Osteoblast (primary cell): ENCODE data around the gene TTN. TPM values are rescaled to one million over a fixed set of nuclear protein-coding genes. Genes with fewer than 3 reads are reported as not detected.

Experiments used
- DNase-seq: peaks from one replicate; pipeline ENCODE4 v3.0.0; 2011; ENCODE audit warnings: low spot score, mixed read lengths; ENCODE audit not compliant: insufficient read length; ENCODE audit errors: missing footprints
- H2AFZ ChIP-seq: 2 replicates; pipeline ENCODE4 v1.6.0; 2011; ENCODE audit warnings: mild to moderate bottlenecking, low read length
- H3K27ac ChIP-seq: 2 replicates; pipeline ENCODE4 v1.5.1; 2011; ENCODE audit warnings: mild to moderate bottlenecking, low read depth, low read length, moderate library complexity
- H3K27me3 ChIP-seq: 2 replicates; pipeline ENCODE4 v1.6.0; 2012; ENCODE audit warnings: mild to moderate bottlenecking, control low read depth, inconsistent platforms, low read length, moderate library complexity; ENCODE audit not compliant: insufficient read depth
- H3K36me3 ChIP-seq: 2 replicates; pipeline ENCODE4 v1.5.1; 2011; ENCODE audit warnings: mild to moderate bottlenecking, low read length, control low read depth, moderate library complexity; ENCODE audit not compliant: insufficient read depth
- H3K4me1 ChIP-seq: 2 replicates; pipeline ENCODE4 v1.5.1; 2011; ENCODE audit warnings: mild to moderate bottlenecking, low read length, control low read depth, moderate library complexity; ENCODE audit not compliant: insufficient read depth
- H3K4me2 ChIP-seq: 2 replicates; pipeline ENCODE4 v1.6.0; 2011; ENCODE audit warnings: mild to moderate bottlenecking, low read length; ENCODE audit not compliant: insufficient read depth
- H3K4me3 ChIP-seq: fragments of 200-600 bp; sonication (generic); 3 replicates; pipeline ENCODE4 v1.5.1; 2012; ENCODE audit warnings: mild to moderate bottlenecking, low read length, inconsistent platforms; ENCODE audit not compliant: insufficient read depth
- H3K79me2 ChIP-seq: 2 replicates; pipeline ENCODE4 v1.6.0; 2012; ENCODE audit warnings: mild to moderate bottlenecking, low read length, control low read depth, inconsistent platforms; ENCODE audit not compliant: insufficient read depth
- H3K9me3 ChIP-seq: 2 replicates; pipeline ENCODE4 v1.5.1; 2011; ENCODE audit warnings: low read depth, low read length, control low read depth
- H4K20me1 ChIP-seq: 2 replicates; pipeline ENCODE4 v1.6.0; 2012; ENCODE audit warnings: mild to moderate bottlenecking, low read length, control low read depth; ENCODE audit not compliant: insufficient read depth
- CTCF ChIP-seq: IDR thresholded peaks from 2 replicates; pipeline ENCODE4 v1.5.1; 2011; ENCODE audit warnings: mild to moderate bottlenecking, low read depth, low read length, moderate library complexity; ENCODE audit errors: extremely low read depth
- total RNA-seq: library from RNA; depleted of rRNA; stranded (reverse); fragments of >200 nt; gene quantifications from 2 replicates; pipeline ENCODE4 v1.2.3, GENCODE V29; 2012

TTN gene
- total RNA-seq, 1 donor, result under 0.01 TPM

DNA sequence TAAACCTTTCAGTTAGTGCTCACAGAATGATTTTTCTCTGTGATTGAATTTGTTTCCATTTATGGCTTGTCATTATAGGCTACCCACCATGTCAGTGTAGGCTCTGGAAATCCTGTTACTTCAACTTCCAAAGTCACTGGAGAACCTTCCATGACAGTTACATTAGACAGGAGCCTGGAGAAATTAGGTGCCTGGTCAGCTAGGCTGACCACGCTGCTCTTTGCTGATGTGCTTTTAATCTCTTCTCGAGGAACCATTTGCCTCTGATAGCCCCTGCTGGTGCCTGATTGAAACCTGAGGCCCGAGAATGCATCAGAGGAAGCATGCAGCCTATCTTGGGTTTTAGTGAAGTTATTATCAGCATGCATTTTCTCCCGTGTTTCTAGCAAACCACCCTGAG is 29.6 kb upstream of the TTN start:
- H3K27ac ChIP-seq, result no peak overlapping the region
- H3K9me3 ChIP-seq, result no peaks in the 10 kb centered on the region
- H3K4me3 ChIP-seq, result no peak overlapping the region
- H4K20me1 ChIP-seq, result no peaks in the 10 kb centered on the region
- no peaks in the 10 kb centered on the region for H3K36me3 ChIP-seq
- no peak for TF ChIP-seq CTCF
- no peak overlapping the region for H2AFZ ChIP-seq
- no peaks in the 10 kb centered on the region for H3K27me3 ChIP-seq
- no peaks in the 10 kb centered on the region for H3K4me1 ChIP-seq
- H3K79me2 ChIP-seq, result no peaks in the 10 kb centered on the region
- no peak for DNase-seq
- H3K4me2 ChIP-seq, result no peak overlapping the region

- no peaks in the 10 kb centered on the region for H3K79me2 ChIP-seq
- H3K4me1 ChIP-seq, result no peaks in the 10 kb centered on the region
- no peak overlapping the region for H3K4me3 ChIP-seq
- no peaks in the 10 kb centered on the region for H4K20me1 ChIP-seq
- no peak for TF ChIP-seq CTCF
- H2AFZ ChIP-seq, result no peak overlapping the region
- H3K4me2 ChIP-seq, result no peak overlapping the region
- no peaks in the 10 kb centered on the region for H3K36me3 ChIP-seq
- no peak for DNase-seq
- H3K9me3 ChIP-seq, result no peaks in the 10 kb centered on the region
- H3K27me3 ChIP-seq, result no peaks in the 10 kb centered on the region
- H3K27ac ChIP-seq, result no peak overlapping the region
These were observed 26.9 kb upstream of the TTN start for GRCh38 chr2:178834086-178834485.

DNA sequence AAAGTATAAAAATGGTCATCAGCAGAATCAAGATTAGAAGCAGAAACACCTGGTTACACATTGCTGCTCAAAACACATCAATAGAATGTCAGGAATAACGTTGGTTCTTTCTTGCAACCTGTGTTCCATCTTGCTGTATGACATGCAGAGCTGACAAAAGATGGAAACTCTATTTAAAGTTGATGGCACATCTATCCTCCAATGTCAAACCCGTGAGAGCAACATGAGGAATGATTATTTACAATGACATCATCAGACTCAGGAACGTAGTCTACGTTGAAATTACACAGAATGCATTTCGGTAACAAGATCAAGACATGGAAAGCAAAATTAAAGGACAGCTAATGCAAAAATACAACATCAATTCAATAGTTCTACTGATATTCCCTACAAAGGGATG is 26.2 kb upstream of the TTN start:
- Histone ChIP-seq H3K4me1 (peaks cover 1% of the 10 kb centered on the region), H3K27me3 (no peaks in the 10 kb centered on the region), H3K4me2 (no peak overlapping the region), H3K9me3 (no peaks in the 10 kb centered on the region), H3K27ac (no peak overlapping the region), H3K79me2 (no peaks in the 10 kb centered on the region), H3K36me3 (no peaks in the 10 kb centered on the region), H3K4me3 (no peak overlapping the region), H2AFZ (no peak overlapping the region), H4K20me1 (no peaks in the 10 kb centered on the region)
- no peak for DNase-seq
- no peak for TF ChIP-seq CTCF

DNA sequence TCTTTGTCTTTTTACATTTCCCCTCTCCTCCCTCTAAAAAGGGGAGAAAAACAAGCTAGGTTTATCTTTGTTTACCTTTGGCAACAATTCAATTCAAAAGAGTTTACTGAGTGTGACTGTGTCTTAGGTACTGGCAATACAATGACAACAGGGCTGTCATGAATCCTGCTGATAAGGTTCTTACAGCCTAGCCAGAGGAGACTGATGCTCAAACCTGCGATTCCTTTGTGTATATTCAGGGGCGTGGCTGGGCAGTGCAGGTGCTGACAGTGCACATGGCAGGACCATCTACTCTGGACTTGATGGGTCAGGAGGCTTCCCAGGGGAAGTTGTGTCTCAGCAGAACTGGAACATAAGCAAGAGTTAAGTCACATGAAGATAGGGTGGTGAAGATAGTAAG is 23.2 kb upstream of the TTN start:
- Histone ChIP-seq H2AFZ (no peak overlapping the region), H3K27me3 (no peaks in the 10 kb centered on the region), H3K4me2 (no peak overlapping the region), H3K4me1 (peaks cover 16% of the 10 kb centered on the region), H4K20me1 (no peaks in the 10 kb centered on the region), H3K27ac (no peak overlapping the region), H3K79me2 (no peaks in the 10 kb centered on the region), H3K36me3 (no peaks in the 10 kb centered on the region), H3K9me3 (no peaks in the 10 kb centered on the region), H3K4me3 (no peak overlapping the region)
- TF ChIP-seq CTCF, result no peak
- no peak for DNase-seq
